Loucy (cell line): Measurements from ENCODE around the gene CASP9.

Experiments used
- H2AFZ ChIP-seq: fragments of 200-600 bp; sonication (generic); 2 replicates; pipeline ENCODE4 v1.6.0; 2016; ENCODE audit warnings: antibody characterized with exemption, mild to moderate bottlenecking, low read length, moderate library complexity
- H3F3A ChIP-seq: fragments of 200-600 bp; 2 replicates; pipeline ENCODE4 v1.6.0; 2016; ENCODE audit warnings: antibody characterized with exemption, low read depth, mild to moderate bottlenecking
- H3K27me3 ChIP-seq: fragments of 200-600 bp; sonication (generic); 2 replicates; pipeline ENCODE4 v1.6.1; 2014; ENCODE audit warnings: low read length, mild to moderate bottlenecking; ENCODE audit not compliant: insufficient read depth, poor library complexity, severe bottlenecking
- H3K36me3 ChIP-seq: fragments of 200-600 bp; sonication (generic); 2 replicates; pipeline ENCODE4 v1.6.1; 2016; ENCODE audit warnings: low read length; ENCODE audit not compliant: insufficient read depth
- H3K4me1 ChIP-seq: fragments of 200-600 bp; sonication (generic); 2 replicates; pipeline ENCODE4 v1.5.1; 2014; ENCODE audit warnings: low read length, mild to moderate bottlenecking; ENCODE audit not compliant: insufficient read depth, poor library complexity, severe bottlenecking
- H3K4me2 ChIP-seq: fragments of 200-600 bp; sonication (generic); 2 replicates; pipeline ENCODE4 v1.6.0; 2014; ENCODE audit warnings: antibody characterized with exemption, low read length, low read depth, mild to moderate bottlenecking; ENCODE audit not compliant: poor library complexity, severe bottlenecking
- H3K4me3 ChIP-seq: fragments of 200-600 bp; sonication (generic); 2 replicates; pipeline ENCODE4 v1.5.1; 2014; ENCODE audit warnings: low read length, mild to moderate bottlenecking, mixed read lengths; ENCODE audit not compliant: poor library complexity, severe bottlenecking
- H3K79me2 ChIP-seq: fragments of 200-600 bp; sonication (generic); 2 replicates; pipeline ENCODE4 v1.6.1; 2014; ENCODE audit warnings: low read length; ENCODE audit not compliant: insufficient read depth
- H3K9ac ChIP-seq: fragments of 200-600 bp; sonication (generic); 2 replicates; pipeline ENCODE4 v1.6.0; 2014; ENCODE audit warnings: mild to moderate bottlenecking, low read depth, low read length, moderate library complexity; ENCODE audit not compliant: poor library complexity, severe bottlenecking
- H3K9me2 ChIP-seq: fragments of 200-600 bp; sonication (generic); replicated peaks from 2 replicates; pipeline ENCODE4 v1.6.1; 2016; ENCODE audit warnings: low read depth, low read length, mixed read lengths
- H3K9me3 ChIP-seq: fragments of 200-600 bp; sonication (generic); 2 replicates; pipeline ENCODE4 v1.6.1; 2014; ENCODE audit warnings: mild to moderate bottlenecking, antibody characterized with exemption, low read length, low read depth; ENCODE audit not compliant: insufficient read depth
- H4K20me1 ChIP-seq: fragments of 200-600 bp; sonication (generic); 2 replicates; pipeline ENCODE4 v1.6.0; 2014; ENCODE audit warnings: antibody characterized with exemption, low read length, mild to moderate bottlenecking; ENCODE audit not compliant: insufficient read depth, poor library complexity, severe bottlenecking
- CTCF ChIP-seq: fragments of 200-600 bp; sonication (generic); conservative IDR thresholded peaks from 2 replicates; pipeline ENCODE4 v1.5.1; 2014; ENCODE audit warnings: mild to moderate bottlenecking, antibody characterized with exemption, low read length
- EZH2phosphoT487 ChIP-seq: fragments of 200-600 bp; IDR thresholded peaks from 2 replicates; pipeline ENCODE4 v1.6.1; 2018; ENCODE audit warnings: antibody characterized with exemption, mild to moderate bottlenecking, moderate library complexity, borderline replicate concordance

The CASP9 gene

GRCh38 chr1:15454256-15454655 is 69.8 kb downstream of the CASP9 start:
- H3K9me3 ChIP-seq = no peaks in the 10 kb centered on the region
- H4K20me1 ChIP-seq = no peaks in the 10 kb centered on the region
- no peaks in the 10 kb centered on the region for H3K9me2 ChIP-seq
- H3K4me3 ChIP-seq = no peak overlapping the region
- no peaks in the 10 kb centered on the region for H3K36me3 ChIP-seq
- TF ChIP-seq EZH2phosphoT487 (no peak), CTCF (no peak)
- H3F3A ChIP-seq = no peaks in the 10 kb centered on the region
- no peaks in the 10 kb centered on the region for H3K4me1 ChIP-seq
- no peaks in the 10 kb centered on the region for H3K27me3 ChIP-seq
- no peak overlapping the region for H3K9ac ChIP-seq
- H2AFZ ChIP-seq = no peak overlapping the region
- no peak overlapping the region for H3K4me2 ChIP-seq
- H3K79me2 ChIP-seq = no peaks in the 10 kb centered on the region

- H3K9me2 ChIP-seq = no peaks in the 10 kb centered on the region
- no peaks in the 10 kb centered on the region for H3K27me3 ChIP-seq
- H2AFZ ChIP-seq = no peak overlapping the region
- H3K4me1 ChIP-seq = no peaks in the 10 kb centered on the region
- no peak overlapping the region for H3K4me2 ChIP-seq
- TF ChIP-seq CTCF (no peak), EZH2phosphoT487 (no peak)
- no peaks in the 10 kb centered on the region for H3K36me3 ChIP-seq
- H3K79me2 ChIP-seq = no peaks in the 10 kb centered on the region
- H4K20me1 ChIP-seq = no peaks in the 10 kb centered on the region
- no peaks in the 10 kb centered on the region for H3F3A ChIP-seq
- H3K4me3 ChIP-seq = no peak overlapping the region
- no peak overlapping the region for H3K9ac ChIP-seq
- H3K9me3 ChIP-seq = no peaks in the 10 kb centered on the region
Measured at GRCh38 chr1:15453734-15454133, 70.3 kb downstream of the CASP9 start.

GRCh38 chr1:15452866-15453571 is 71.0 kb downstream of the CASP9 start:
- no peak overlapping the region for H3K9ac ChIP-seq
- no peak overlapping the region for H3K4me3 ChIP-seq
- H3K36me3 ChIP-seq = no peaks in the 10 kb centered on the region
- H4K20me1 ChIP-seq = no peaks in the 10 kb centered on the region
- H3K9me2 ChIP-seq = no peaks in the 10 kb centered on the region
- no peaks in the 10 kb centered on the region for H3K4me1 ChIP-seq
- H3F3A ChIP-seq = no peaks in the 10 kb centered on the region
- no peaks in the 10 kb centered on the region for H3K79me2 ChIP-seq
- no peaks in the 10 kb centered on the region for H3K9me3 ChIP-seq
- H3K27me3 ChIP-seq = no peaks in the 10 kb centered on the region
- H3K4me2 ChIP-seq = no peak overlapping the region
- no peak for TF ChIP-seq EZH2phosphoT487
- no peak for TF ChIP-seq CTCF
- H2AFZ ChIP-seq = no peak overlapping the region
